Measurements from ENCODE around the gene PHACTR2.

DNA sequence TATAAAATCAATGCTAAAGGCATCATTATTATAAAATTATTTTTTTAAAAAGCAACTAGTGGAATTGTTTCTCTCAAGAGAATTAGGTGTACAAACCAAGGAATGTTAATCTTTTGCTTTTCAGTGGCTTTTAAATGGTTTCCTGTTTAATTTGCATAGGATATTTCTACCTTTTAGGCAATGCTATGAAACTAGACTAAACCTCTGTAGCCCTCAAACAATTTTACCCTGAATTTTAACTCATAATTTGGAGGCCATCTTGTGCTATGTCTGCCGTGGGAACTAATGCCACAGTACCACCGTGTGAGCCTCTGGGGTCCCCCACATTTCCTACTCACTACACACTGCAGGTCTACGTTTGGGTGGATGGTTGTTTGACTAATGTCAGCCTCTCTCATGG is 20.6 kb downstream of the PHACTR2 start:
- TF ChIP-seq YY1 (IDR thresholded peaks at IDR 0.05; ENCODE audit: low read depth) (no peak), EGR1 (IDR thresholded peaks at IDR 0.05) (no peak), TAF1 (IDR thresholded peaks at IDR 0.05; ENCODE audit: low read depth) (no peak), CREB1 (IDR thresholded peaks at IDR 0.05; ENCODE audit: low read depth) (no peak), FOXM1 (IDR thresholded peaks at IDR 0.05; ENCODE audit: borderline replicate concordance, low read depth) (no peak), CEBPB (IDR thresholded peaks at IDR 0.05) (no peak), EP300 (IDR thresholded peaks at IDR 0.05; ENCODE audit: borderline replicate concordance) (no peak), RAD21 (IDR thresholded peaks at IDR 0.05; ENCODE audit: low read depth) (no peak), TEAD4 (IDR thresholded peaks at IDR 0.05) (no peak)
- TF ChIP-seq, protein P1, sequence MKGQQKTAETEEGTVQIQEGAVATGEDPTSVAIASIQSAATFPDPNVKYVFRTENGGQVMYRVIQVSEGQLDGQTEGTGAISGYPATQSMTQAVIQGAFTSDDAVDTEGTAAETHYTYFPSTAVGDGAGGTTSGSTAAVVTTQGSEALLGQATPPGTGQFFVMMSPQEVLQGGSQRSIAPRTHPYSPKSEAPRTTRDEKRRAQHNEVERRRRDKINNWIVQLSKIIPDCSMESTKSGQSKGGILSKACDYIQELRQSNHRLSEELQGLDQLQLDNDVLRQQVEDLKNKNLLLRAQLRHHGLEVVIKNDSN (IDR thresholded peaks at IDR 0.05), result no peak
- TF ChIP-seq, protein P2, sequence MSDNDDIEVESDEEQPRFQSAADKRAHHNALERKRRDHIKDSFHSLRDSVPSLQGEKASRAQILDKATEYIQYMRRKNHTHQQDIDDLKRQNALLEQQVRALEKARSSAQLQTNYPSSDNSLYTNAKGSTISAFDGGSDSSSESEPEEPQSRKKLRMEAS (IDR thresholded peaks at IDR 0.05), result no peak
- TF ChIP-seq, protein P3, sequence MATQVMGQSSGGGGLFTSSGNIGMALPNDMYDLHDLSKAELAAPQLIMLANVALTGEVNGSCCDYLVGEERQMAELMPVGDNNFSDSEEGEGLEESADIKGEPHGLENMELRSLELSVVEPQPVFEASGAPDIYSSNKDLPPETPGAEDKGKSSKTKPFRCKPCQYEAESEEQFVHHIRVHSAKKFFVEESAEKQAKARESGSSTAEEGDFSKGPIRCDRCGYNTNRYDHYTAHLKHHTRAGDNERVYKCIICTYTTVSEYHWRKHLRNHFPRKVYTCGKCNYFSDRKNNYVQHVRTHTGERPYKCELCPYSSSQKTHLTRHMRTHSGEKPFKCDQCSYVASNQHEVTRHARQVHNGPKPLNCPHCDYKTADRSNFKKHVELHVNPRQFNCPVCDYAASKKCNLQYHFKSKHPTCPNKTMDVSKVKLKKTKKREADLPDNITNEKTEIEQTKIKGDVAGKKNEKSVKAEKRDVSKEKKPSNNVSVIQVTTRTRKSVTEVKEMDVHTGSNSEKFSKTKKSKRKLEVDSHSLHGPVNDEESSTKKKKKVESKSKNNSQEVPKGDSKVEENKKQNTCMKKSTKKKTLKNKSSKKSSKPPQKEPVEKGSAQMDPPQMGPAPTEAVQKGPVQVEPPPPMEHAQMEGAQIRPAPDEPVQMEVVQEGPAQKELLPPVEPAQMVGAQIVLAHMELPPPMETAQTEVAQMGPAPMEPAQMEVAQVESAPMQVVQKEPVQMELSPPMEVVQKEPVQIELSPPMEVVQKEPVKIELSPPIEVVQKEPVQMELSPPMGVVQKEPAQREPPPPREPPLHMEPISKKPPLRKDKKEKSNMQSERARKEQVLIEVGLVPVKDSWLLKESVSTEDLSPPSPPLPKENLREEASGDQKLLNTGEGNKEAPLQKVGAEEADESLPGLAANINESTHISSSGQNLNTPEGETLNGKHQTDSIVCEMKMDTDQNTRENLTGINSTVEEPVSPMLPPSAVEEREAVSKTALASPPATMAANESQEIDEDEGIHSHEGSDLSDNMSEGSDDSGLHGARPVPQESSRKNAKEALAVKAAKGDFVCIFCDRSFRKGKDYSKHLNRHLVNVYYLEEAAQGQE (IDR thresholded peaks at IDR 0.05; ENCODE audit: low read depth), result no peak

Measured in Ishikawa (cell line).